Endothelial cell (in vitro differentiated cells): ENCODE measurements around the gene CPVL. TPM values are rescaled to one million over a fixed set of nuclear protein-coding genes. Genes with fewer than 3 reads are reported as not detected.

ENCODE experiments used
- DNase-seq: peaks from one replicate; pipeline ENCODE4 v3.0.0; 2021; ENCODE audit warnings: low spot score
- H3K27ac Mint-ChIP-seq: one replicate; pipeline ENCODE4 v1.8.0; 2021; ENCODE audit warnings: mixed read lengths, inconsistent platforms; ENCODE audit not compliant: unreplicated experiment
- H3K27me3 Mint-ChIP-seq: one replicate; pipeline ENCODE4 v1.8.0; 2021; ENCODE audit warnings: mild to moderate bottlenecking, moderate library complexity, mixed read lengths, inconsistent platforms; ENCODE audit not compliant: unreplicated experiment
- H3K36me3 Mint-ChIP-seq: one replicate; pipeline ENCODE4 v1.8.0; 2021; ENCODE audit warnings: mild to moderate bottlenecking, low read depth, mixed read lengths, inconsistent platforms; ENCODE audit not compliant: unreplicated experiment
- H3K4me1 Mint-ChIP-seq: one replicate; pipeline ENCODE4 v1.8.0; 2021; ENCODE audit warnings: mild to moderate bottlenecking, mixed read lengths, inconsistent platforms; ENCODE audit not compliant: unreplicated experiment
- H3K4me3 Mint-ChIP-seq: one replicate; pipeline ENCODE4 v1.8.0; 2021; ENCODE audit warnings: mild to moderate bottlenecking, mixed read lengths, inconsistent platforms; ENCODE audit not compliant: unreplicated experiment
- H3K9me3 Mint-ChIP-seq: one replicate; pipeline ENCODE4 v1.8.0; 2021; ENCODE audit warnings: mixed read lengths, inconsistent platforms; ENCODE audit not compliant: unreplicated experiment
- CTCF ChIP-seq: fragments of 200-600 bp; sonication (generic); IDR thresholded peaks from one replicate; pipeline ENCODE4 v1.5.0; 2021; ENCODE audit warnings: antibody characterized with exemption; ENCODE audit not compliant: unreplicated experiment
- total RNA-seq: library from RNA; stranded (reverse); fragmentation: NEBNext Ultra II Directional; extraction: Animal tissue kit (Norgen Biotek cat#: 25700); gene quantifications from one replicate; pipeline ENCODE4 v1.2.1, GENCODE V29; 2021; ENCODE audit not compliant: unreplicated experiment

CPVL gene
- total RNA-seq, 1 donor from 2014 or later: 21.8 TPM

GRCh38 chr7:29140873-29141468 lies 5.4 kb downstream of the CPVL start:
- Mint-ChIP-seq H3K9me3 (no peaks in the 10 kb centered on the region), H3K4me1 (peaks cover 18% of the 10 kb centered on the region), H3K27ac (no peak overlapping the region), H3K36me3 (no peaks in the 10 kb centered on the region), H3K27me3 (no peaks in the 10 kb centered on the region), H3K4me3 (no peak overlapping the region)
- TF ChIP-seq CTCF: no peak
- no peak for DNase-seq

- DNase-seq: no peak
- Mint-ChIP-seq H3K36me3 (no peaks in the 10 kb centered on the region), H3K27me3 (no peaks in the 10 kb centered on the region), H3K4me1 (peaks cover 15% of the 10 kb centered on the region), H3K27ac (no peak overlapping the region), H3K4me3 (no peak overlapping the region), H3K9me3 (no peaks in the 10 kb centered on the region)
- TF ChIP-seq CTCF: no peak
These were observed 6.5 kb downstream of the CPVL start for GRCh38 chr7:29139796-29140195.

GRCh38 chr7:29139191-29139590 lies 7.1 kb downstream of the CPVL start:
- TF ChIP-seq CTCF: no peak
- no peaks in the 10 kb centered on the region for H3K9me3 Mint-ChIP-seq
- H3K27me3 Mint-ChIP-seq: no peaks in the 10 kb centered on the region
- DNase-seq: no peak
- no peak overlapping the region for H3K4me3 Mint-ChIP-seq
- H3K4me1 Mint-ChIP-seq: peaks cover 15% of the 10 kb centered on the region
- no peaks in the 10 kb centered on the region for H3K36me3 Mint-ChIP-seq
- no peak overlapping the region for H3K27ac Mint-ChIP-seq

- Mint-ChIP-seq H3K27me3 (no peaks in the 10 kb centered on the region), H3K4me1 (peaks cover 15% of the 10 kb centered on the region), H3K4me3 (no peak overlapping the region), H3K36me3 (no peaks in the 10 kb centered on the region), H3K9me3 (no peaks in the 10 kb centered on the region), H3K27ac (no peak overlapping the region)
- DNase-seq: no peak
- TF ChIP-seq CTCF: no peak
These were observed 7.7 kb downstream of the CPVL start for GRCh38 chr7:29138588-29138987.

- no peak for DNase-seq
- Mint-ChIP-seq H3K4me1 (peaks cover 9% of the 10 kb centered on the region), H3K9me3 (no peaks in the 10 kb centered on the region), H3K27me3 (no peaks in the 10 kb centered on the region), H3K27ac (no peak overlapping the region), H3K36me3 (no peaks in the 10 kb centered on the region), H3K4me3 (no peak overlapping the region)
- TF ChIP-seq CTCF: no peak
These were observed 10.5 kb downstream of the CPVL start for GRCh38 chr7:29135846-29136245.
